Measurements from ENCODE around the gene THAP4. TPM values are rescaled to one million over a fixed set of nuclear protein-coding genes. Genes with fewer than 3 reads are reported as not detected.
A peak's percentile ranks its signal among the peaks of the same experiment; 100 is the strongest.

Gene THAP4
- total RNA-seq, 1 donor from 2014 or later, result 39.1 TPM

GRCh38 chr2:241564596-241565410 is 72.2 kb downstream of the THAP4 start:
- DNase-seq (ENCODE audit: low read depth in 2 of 2), result no peak

GRCh38 chr2:241563981-241564595 is 72.9 kb downstream of the THAP4 start:
- DNase-seq (ENCODE audit: low read depth in 2 of 2), result no peak

DNA sequence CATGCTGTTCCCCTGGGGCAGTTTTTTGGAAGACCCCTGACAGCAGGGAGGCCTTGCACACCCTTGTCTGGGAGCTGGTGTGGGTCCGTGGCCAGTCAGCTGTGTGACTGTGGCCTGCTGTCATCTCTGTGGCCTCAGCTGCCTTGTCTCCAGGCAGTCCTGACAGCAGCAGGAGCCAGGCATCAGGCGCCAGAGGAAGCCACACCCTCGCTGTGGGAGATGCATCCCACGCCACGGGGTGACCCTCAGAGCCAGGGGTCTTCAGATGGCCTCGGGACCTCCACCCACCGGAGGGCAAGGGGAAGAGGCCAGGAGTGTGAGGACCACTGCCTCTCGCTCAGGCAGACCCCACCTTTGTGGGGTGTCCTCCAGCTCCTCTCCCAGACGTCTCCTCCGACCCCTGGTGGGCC is 73.4 kb downstream of the THAP4 start:
- DNase-seq (ENCODE audit: low read depth in 2 of 2), result no peak

DNA sequence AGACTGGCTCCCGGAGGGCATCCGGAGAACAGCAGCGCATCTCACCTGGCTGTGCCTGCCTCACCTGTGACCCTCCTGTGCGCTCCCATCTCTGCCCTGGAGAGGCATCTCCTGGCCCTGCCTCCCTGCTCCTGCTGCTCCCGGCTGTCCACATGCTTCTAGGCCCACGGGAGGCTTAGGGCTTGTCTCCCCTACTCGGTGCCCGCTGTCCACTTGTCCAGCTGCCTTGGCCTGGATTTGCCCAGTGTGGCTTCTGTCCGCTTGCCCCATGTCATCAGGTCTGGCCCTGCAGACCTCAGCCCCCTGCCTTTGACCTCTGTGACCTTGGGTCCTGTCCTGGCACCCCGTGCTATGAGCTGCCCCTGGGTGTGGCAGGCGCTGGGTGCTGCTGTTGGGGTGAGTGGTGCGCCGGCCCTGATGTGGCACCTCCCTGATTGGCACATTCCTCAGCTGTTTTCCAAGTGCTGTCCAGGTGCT is 73.9 kb downstream of the THAP4 start:
- no peak for DNase-seq (ENCODE audit: low read depth in 2 of 2)

- no peak for DNase-seq (ENCODE audit: low read depth in 2 of 2)
These were observed 74.6 kb downstream of the THAP4 start for GRCh38 chr2:241562269-241562891.

DNA sequence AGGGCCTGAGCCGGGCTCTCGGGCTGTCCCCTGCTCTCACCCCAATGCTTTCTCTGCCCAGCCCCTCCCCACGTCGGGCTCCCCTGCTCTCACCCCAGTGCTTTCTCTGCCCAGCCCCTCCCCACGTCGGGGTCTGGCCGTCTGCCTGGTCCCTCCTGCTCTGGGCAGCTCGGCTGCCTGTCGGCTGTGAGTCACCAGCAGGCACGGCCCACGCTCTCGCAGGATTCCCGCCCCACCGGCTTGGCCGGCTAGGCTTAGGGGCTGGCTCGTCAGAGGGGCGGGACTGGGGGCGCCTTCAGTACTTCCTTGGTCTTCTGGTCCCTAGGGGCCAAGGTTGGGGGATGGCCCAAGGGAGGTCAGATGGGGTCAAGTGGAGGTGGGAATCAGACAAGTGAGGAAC is 75.1 kb downstream of the THAP4 start:
- peak; percentile 71 to 81 for DNase-seq (ENCODE audit: low read depth in 2 of 2)

DNA sequence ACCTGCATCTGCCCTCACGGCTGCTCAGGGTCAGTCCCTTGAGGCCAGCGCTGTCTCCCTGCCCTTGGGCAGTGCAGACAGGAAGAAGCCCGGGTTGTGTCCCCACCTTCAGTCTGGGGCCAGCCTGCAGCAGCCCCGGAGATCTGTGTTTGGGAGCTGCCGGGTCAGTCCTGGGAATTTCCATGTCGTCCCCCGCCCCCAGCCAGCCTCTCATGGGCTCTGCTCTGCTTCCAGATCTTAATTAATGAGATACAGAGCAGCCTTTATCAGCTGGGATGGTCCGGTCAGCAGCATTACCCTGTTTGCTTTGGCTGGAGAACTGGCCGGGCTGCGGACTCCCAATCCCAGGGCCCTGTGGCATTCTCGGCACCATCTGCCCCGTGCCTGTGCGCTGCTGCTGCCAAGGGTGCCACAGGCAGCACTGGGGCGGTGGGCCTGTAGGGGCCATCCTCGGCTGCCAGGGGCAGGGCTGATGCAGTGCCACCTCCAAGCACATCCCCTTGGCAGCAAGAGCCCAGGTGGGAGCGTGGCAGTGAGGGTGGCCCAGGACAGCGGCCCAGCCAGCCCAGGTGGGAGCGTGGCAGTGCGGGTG is 76.0 kb downstream of the THAP4 start:
- DNase-seq (ENCODE audit: low read depth in 2 of 2), result peak; percentile 52 to 60

- DNase-seq (ENCODE audit: low read depth in 2 of 2), result no peak
These were observed 76.6 kb downstream of the THAP4 start for GRCh38 chr2:241560162-241560882.

GRCh38 chr2:241559323-241560161 is 77.4 kb downstream of the THAP4 start:
- DNase-seq (ENCODE audit: low read depth in 2 of 2), result peak; percentile 69 to 85

DNA sequence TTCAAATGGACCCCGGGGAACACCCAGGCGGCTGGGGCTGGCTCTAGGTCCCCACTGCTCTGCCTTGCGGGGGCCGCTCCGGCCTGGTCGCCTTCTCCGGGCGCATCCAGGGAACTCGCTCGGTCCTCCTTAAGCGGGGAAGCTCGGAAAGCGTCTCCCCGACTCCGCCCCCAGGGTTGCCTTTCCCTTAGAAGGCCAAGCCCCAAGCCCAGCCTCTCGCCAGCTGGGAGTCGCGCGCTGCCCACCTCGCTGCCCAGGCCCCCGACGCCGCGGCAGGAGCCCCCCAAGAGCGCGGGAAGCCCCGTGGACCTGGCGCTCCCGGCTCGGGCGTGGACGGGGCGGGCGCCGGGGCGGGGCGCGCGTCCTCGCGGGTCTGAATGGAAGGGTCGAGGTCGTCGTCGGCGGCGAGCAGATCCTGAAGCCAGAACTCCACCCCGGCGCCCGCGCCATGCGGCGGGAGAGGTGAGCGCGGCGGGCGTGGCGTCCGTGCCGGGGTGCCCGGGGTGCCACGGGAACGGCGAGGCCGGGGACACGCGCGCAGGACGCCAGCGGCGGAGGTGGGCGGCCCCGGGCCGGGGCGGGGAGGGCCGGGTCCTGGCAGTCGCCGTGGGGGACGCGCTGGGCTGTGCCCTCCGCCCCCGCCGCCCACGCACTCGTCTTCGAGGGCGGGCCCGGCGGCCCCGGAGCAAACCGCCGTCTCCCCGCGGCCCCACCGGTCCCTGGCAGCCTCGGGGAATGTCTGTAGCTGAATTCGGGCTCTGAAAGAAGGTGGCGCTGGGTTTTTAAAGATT is 78.2 kb downstream of the THAP4 start, which contains the start of gene BOK:
Gene BOK, plus strand, starts transcription at position 214 of the 791 bp plus-strand sequence. CDS start 739 bp downstream, outside the sequence.
- peak; percentile 67 to 89 for DNase-seq (ENCODE audit: low read depth in 2 of 2)

- no peak for DNase-seq (ENCODE audit: low read depth in 2 of 2)
These were observed 80.2 kb downstream of the THAP4 start for GRCh38 chr2:241556746-241557145.

GRCh38 chr2:241555711-241556110 is 81.2 kb downstream of the THAP4 start:
- no peak for DNase-seq (ENCODE audit: low read depth in 2 of 2)

- no peak for DNase-seq (ENCODE audit: low read depth in 2 of 2)
These were observed 82.2 kb downstream of the THAP4 start for GRCh38 chr2:241554610-241555322.

DNA sequence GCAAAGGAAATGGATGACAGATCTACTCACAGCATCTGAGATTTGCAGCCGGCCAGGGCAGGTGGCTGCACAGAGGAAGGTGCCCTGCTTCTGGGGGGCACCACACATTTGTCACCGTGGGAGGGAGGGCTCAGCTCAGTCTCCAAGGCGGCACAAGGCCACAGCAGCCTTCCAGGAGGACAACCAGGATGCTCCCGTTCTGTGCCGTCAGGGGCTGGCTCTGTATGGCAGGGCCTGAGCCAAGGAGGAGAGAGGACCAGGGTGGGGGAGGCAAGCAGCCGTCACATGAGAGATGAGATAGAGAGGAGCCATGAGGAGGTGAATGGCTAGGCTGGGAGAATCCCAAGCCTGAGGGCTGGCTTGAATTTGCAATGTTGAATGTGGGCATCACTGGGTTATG is 83.0 kb downstream of the THAP4 start:
- no peak for DNase-seq (ENCODE audit: low read depth in 2 of 2)

DNA sequence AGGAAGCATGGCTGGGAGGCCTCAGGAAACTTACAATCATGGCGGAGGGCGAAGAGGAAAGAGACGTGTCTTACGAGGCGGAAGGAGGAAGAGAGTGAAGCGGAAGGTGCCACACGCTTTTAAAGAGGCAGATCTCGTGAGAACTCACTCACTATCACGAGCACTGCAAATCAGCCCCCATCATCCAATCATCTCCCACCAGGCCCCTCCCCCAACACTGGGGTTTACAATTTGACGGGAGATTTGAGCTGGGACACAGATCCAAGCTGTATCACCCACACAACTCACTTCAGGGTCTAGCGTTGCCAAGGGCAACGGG is 83.5 kb downstream of the THAP4 start:
- no peak for DNase-seq (ENCODE audit: low read depth in 2 of 2)

- DNase-seq (ENCODE audit: low read depth in 2 of 2), result no peak
These were observed 84.8 kb downstream of the THAP4 start for GRCh38 chr2:241551998-241552737.

DNA sequence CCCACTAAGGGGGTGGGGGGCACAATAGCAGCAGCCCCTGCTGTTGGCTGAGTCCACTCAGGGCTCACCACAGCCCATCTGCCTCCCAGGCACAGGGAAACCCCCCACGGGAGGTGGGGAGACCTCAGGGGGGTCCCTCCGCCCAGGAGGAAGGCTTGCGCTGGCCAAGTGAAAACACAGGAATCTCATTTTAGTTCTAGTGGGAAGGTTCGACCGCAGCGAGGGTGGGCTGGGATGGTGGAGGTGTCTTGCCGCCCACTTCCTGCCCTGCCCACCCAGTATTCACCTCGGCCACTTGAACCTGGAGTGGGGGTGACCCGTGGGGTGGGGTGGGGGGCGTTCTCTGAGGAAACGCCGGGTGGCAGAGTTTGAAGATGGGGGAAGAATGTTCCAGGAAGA is 85.4 kb downstream of the THAP4 start:
- DNase-seq (ENCODE audit: low read depth in 2 of 2), result no peak

All from lung microvascular endothelial cell (primary cell).